ENCODE data around the gene ZFYVE9. TPM values are rescaled to one million over a fixed set of nuclear protein-coding genes. Genes with fewer than 3 reads are reported as not detected.
"Not testable (repeated sequence)": the region's sequence is repeated elsewhere in the genome, so short reads cannot be mapped to it uniquely, and the experiment has no call there.

Gene ZFYVE9
- total and polyA plus RNA-seq, 2 of the 13 experiments (the other 11 are each of a cell fraction or from before 2014, with no cell fraction given): 9.2 to 19.8 TPM

DNA sequence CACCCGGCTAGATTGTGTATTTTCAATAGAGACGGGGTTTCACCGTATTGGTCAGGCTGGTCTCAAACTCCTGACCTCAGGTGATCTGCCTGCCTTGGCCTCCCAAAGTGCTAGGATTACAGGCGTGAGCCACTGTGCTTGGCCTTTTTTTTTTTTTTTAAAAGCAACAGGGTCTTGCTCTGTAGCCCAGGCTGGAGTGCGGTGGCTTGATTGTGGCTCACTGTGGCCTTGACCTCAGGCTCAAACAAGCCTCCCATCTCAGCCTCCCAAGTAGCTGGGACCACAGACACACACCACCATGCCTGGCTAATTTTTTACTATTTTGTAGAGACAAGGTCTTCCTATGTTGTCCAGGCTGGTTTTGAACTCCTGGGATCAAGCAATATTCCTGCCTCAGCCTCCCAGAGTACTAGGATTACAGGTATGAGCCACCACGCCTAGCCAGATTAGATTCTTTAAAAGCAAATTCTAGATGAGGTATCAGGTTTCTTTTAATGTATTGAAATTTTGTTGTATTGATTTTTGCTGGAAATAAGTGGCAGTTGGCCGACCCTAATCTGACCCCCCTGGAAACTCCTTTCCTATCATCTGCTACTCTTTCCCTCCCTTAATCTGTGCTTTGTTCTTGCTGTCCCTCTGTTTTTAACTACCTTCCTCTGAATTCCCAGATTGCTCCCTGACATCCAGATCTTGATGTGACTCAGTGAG, 26.6 kb downstream of the ZFYVE9 start (continued):
- TF ChIP-seq, protein P1, sequence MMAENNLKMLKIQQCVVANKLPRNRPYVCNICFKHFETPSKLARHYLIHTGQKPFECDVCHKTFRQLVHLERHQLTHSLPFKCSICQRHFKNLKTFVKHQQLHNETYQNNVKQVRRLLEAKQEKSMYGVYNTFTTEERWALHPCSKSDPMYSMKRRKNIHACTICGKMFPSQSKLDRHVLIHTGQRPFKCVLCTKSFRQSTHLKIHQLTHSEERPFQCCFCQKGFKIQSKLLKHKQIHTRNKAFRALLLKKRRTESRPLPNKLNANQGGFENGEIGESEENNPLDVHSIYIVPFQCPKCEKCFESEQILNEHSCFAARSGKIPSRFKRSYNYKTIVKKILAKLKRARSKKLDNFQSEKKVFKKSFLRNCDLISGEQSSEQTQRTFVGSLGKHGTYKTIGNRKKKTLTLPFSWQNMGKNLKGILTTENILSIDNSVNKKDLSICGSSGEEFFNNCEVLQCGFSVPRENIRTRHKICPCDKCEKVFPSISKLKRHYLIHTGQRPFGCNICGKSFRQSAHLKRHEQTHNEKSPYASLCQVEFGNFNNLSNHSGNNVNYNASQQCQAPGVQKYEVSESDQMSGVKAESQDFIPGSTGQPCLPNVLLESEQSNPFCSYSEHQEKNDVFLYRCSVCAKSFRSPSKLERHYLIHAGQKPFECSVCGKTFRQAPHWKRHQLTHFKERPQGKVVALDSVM (CRISPR knock-in tag; IDR thresholded peaks at IDR 0.05): peak; percentile 94

DNA sequence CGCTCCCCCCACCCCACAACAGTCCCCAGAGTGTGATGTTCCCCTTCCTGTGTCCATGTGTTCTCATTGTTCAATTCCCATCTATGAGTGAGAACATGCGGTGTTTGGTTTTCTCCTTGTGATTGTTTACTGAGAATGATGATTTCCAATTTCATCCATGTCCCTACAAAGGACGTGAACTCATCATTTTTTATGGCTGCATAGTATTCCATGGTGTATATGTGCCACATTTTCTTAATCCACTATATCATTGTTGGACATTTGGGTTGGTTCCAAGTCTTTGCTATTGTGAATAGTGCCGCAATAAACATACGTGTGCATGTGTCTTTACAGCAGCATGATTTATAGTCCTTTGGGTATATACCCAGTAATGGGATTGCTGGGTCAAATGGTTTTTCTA, 29.3 kb downstream of the ZFYVE9 start:
- H2AFZ ChIP-seq (ENCODE audit: low read length); H3K9ac ChIP-seq (ENCODE audit: insufficient read depth, low read depth, low read length); FAIRE-seq; CTCF ChIA-PET (ENCODE audit: low intra/inter-chr PET ratio, low total read pairs); H3K36me3 ChIP-seq (replicated peaks in 1 of 2; ENCODE audit: control insufficient read depth in 1 of 2, insufficient read depth in 2 of 2, low read length in 2 of 2); BruUV-seq (replicated peaks); H3K4me2 ChIP-seq (ENCODE audit: low read depth, low read length); ATAC-seq; H3K27me3 ChIP-seq (ENCODE audit: control insufficient read depth in 1 of 2, insufficient read depth in 2 of 2, low read length in 2 of 2); DNase-seq (ENCODE audit: low spot score); H3K4me3 ChIP-seq (replicated peaks in 1 of 3; ENCODE audit: insufficient read depth in 1 of 3, low read depth in 2 of 3, low read length in 3 of 3); POLR2A ChIA-PET; H3K27ac ChIP-seq (ENCODE audit: extremely low read length, insufficient read depth, low read length); in situ Hi-C loops (cut with HindIII; ENCODE audit: extremely low pct_ligation_motif_present, low pct_unique_long_range_greater_than_20kb); intact Hi-C loops (cut with micrococcal nuclease; ENCODE audit: unreplicated experiment); H3K9me3 ChIP-seq (ENCODE audit: low read length): not testable (repeated sequence)
- 93% methylated on average over 5 of the region's 5 CpGs for WGBS (ENCODE audit: low lambda C conversion rate)
- Histone ChIP-seq H4K20me1 (ENCODE audit: insufficient read depth, low read length) (peaks cover 11% of the 10 kb centered on the region; the same call in 1 of the 2 replicates), H3K79me2 (ENCODE audit: insufficient read depth, low read length) (peaks cover 26% of the 10 kb centered on the region), H3K4me1 (ENCODE audit: insufficient read depth, low read length) (peaks cover 17% of the 10 kb centered on the region)

DNA sequence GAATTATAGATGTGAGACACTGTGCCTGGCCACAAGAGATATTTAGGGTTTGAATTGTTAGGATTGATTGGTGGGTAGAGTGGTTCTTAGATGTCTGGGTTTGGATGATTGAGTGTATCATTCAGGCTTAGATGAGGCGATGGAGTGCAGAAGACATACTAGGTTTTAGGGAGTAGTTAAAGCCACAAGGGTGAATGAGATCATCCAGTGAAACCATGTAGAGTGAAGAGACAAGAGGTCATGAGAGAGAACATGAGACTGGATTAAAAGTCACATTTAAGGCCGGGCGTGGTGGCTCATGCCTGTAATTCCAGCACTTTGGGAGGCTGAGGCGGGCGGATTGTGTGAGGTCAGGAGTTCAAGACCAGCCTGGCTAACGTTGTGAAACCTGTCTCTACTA, 37.2 kb downstream of the ZFYVE9 start:
- Histone ChIP-seq H3K4me2 (ENCODE audit: low read depth, low read length) (no peak overlapping the region), H3K4me1 (ENCODE audit: insufficient read depth, low read length) (peaks cover 24% of the 10 kb centered on the region), H3K27me3 (ENCODE audit: control insufficient read depth in 1 of 2, insufficient read depth in 2 of 2, low read length in 2 of 2) (no peaks in the 10 kb centered on the region), H3K27ac (ENCODE audit: extremely low read length, insufficient read depth, low read length) (no peak overlapping the region), H4K20me1 (ENCODE audit: insufficient read depth, low read length) (no peaks in the 10 kb centered on the region), H3K4me3 (replicated peaks in 1 of 3; ENCODE audit: insufficient read depth in 1 of 3, low read depth in 2 of 3, low read length in 3 of 3) (no peak overlapping the region), H3K9me3 (ENCODE audit: low read length) (no peaks in the 10 kb centered on the region), H3K9ac (ENCODE audit: insufficient read depth, low read depth, low read length) (no peak overlapping the region), H3K79me2 (ENCODE audit: insufficient read depth, low read length) (peaks cover 5% of the 10 kb centered on the region), H3K36me3 (replicated peaks in 1 of 2; ENCODE audit: control insufficient read depth in 1 of 2, insufficient read depth in 2 of 2, low read length in 2 of 2) (no peaks in the 10 kb centered on the region), H2AFZ (ENCODE audit: low read length) (no peak overlapping the region)
- no peak for ATAC-seq
- POLR2A ChIA-PET: no interaction called here
- in situ Hi-C loops (cut with HindIII; ENCODE audit: extremely low pct_ligation_motif_present, low pct_unique_long_range_greater_than_20kb): no loop called here
- CTCF ChIA-PET (ENCODE audit: low intra/inter-chr PET ratio, low total read pairs): no interaction called here
- TF ChIP-seq TBX3 (IDR thresholded peaks at IDR 0.05; ENCODE audit: borderline replicate concordance): no peak
- WGBS (ENCODE audit: low lambda C conversion rate): 58% methylated on average over 6 of the region's 6 CpGs
- BruUV-seq (replicated peaks): no TSS peak
- no peak for FAIRE-seq
- intact Hi-C loops (cut with micrococcal nuclease; ENCODE audit: unreplicated experiment): no loop called here
- no peak for DNase-seq (ENCODE audit: low spot score)

Data from HepG2 (cell line).